Fibroblast of villous mesenchyme (primary cell): ENCODE data around the gene C1QBP. TPM values are rescaled to one million over a fixed set of nuclear protein-coding genes. Genes with fewer than 3 reads are reported as not detected.
A peak's percentile ranks its signal among the peaks of the same experiment; 100 is the strongest.

ENCODE experiments used
- DNase-seq: peaks from one replicate; pipeline ENCODE4 v3.0.0-alpha.2; 2010; ENCODE audit warnings: low read depth
- H3K4me3 ChIP-seq: 2 replicates; pipeline ENCODE4 v1.5.1; 2011; ENCODE audit warnings: low read depth, mild to moderate bottlenecking, low read length
- CTCF ChIP-seq: IDR thresholded peaks from 2 replicates; pipeline ENCODE4 v1.5.1; 2012; ENCODE audit warnings: low read depth, mild to moderate bottlenecking, low read length; ENCODE audit not compliant: insufficient read depth
- total RNA-seq: library from RNA; depleted of rRNA; stranded (reverse); fragments of >200 nt; gene quantifications from 2 replicates; pipeline ENCODE4 v1.2.3, GENCODE V29; 2012

The C1QBP gene
- total RNA-seq, 1 donor = 233 TPM

GRCh38 chr17:5480962-5481361, 42.0 kb upstream of the C1QBP start:
- no peak overlapping the region for H3K4me3 ChIP-seq
- TF ChIP-seq CTCF = no peak
- no peak for DNase-seq

- no peak overlapping the region for H3K4me3 ChIP-seq
- no peak for DNase-seq
- TF ChIP-seq CTCF = no peak
These were observed 40.0 kb upstream of the C1QBP start for GRCh38 chr17:5478992-5479391.

GRCh38 chr17:5473906-5474305, 35.0 kb upstream of the C1QBP start:
- H3K4me3 ChIP-seq = no peak overlapping the region
- no peak for TF ChIP-seq CTCF
- peak; percentile 14 for DNase-seq

- no peak overlapping the region for H3K4me3 ChIP-seq
- TF ChIP-seq CTCF = no peak
- DNase-seq = peak; percentile 55
These were observed 33.6 kb upstream of the C1QBP start for GRCh38 chr17:5472511-5472910.

- DNase-seq = no peak
- no peak for TF ChIP-seq CTCF
- H3K4me3 ChIP-seq = peak overlapping the region; percentile 82
These were observed 29.1 kb upstream of the C1QBP start for GRCh38 chr17:5468075-5468473.

- no peak for DNase-seq
- peak overlapping the region; percentile 82 for H3K4me3 ChIP-seq
These were observed 28.5 kb upstream of the C1QBP start for GRCh38 chr17:5467416-5467815.

More at GRCh38 chr17:5467416-5467815, 28.5 kb upstream of the C1QBP start:
- TF ChIP-seq CTCF = no peak
